IgD-negative memory B cell (primary cell): ENCODE measurements around the gene SUPT5H. TPM values are rescaled to one million over a fixed set of nuclear protein-coding genes. Genes with fewer than 3 reads are reported as not detected.
A peak's percentile ranks its signal among the peaks of the same experiment; 100 is the strongest.
"Not testable (repeated sequence)": the region's sequence is repeated elsewhere in the genome, so short reads cannot be mapped to it uniquely, and the experiment has no call there.

ENCODE experiments used
- H3K27ac Mint-ChIP-seq, 3 donors: one replicate each; pipeline ENCODE4 v1.8.0; 2020 to 2022; ENCODE audit warnings: mild to moderate bottlenecking in 3 of 3, mixed read lengths in 3 of 3, moderate library complexity in 1 of 3
- H3K27me3 Mint-ChIP-seq: one replicate; pipeline ENCODE4 v1.8.0; 2021; ENCODE audit warnings: mixed read lengths
- H3K36me3 Mint-ChIP-seq: one replicate; pipeline ENCODE4 v1.8.0; 2020; ENCODE audit warnings: mild to moderate bottlenecking, mixed read lengths
- H3K4me1 Mint-ChIP-seq, 3 donors: one replicate each; pipeline ENCODE4 v1.8.0; 2020 to 2022; ENCODE audit warnings: mixed read lengths in 3 of 3, mild to moderate bottlenecking in 1 of 3
- H3K4me3 Mint-ChIP-seq, 4 donors: one replicate each; pipeline ENCODE4 v1.8.0; 2020 to 2022; ENCODE audit warnings: mild to moderate bottlenecking in 4 of 4, mixed read lengths in 4 of 4, moderate library complexity in 3 of 4
- H3K9me3 Mint-ChIP-seq, 3 donors: one replicate each; pipeline ENCODE4 v1.8.0; 2020 to 2021; ENCODE audit warnings: mixed read lengths in 3 of 3, mild to moderate bottlenecking in 1 of 3
- polyA plus RNA-seq: library from polyadenylated mRNA; unstranded; fragments of 300-500 nt; fragmentation: Illumina TruSeq; gene quantifications from one replicate; pipeline ENCODE4 v1.2.3, GENCODE V29; 2021

Gene SUPT5H
- polyA plus RNA-seq, 1 donor from 2014 or later, result 111 TPM

DNA sequence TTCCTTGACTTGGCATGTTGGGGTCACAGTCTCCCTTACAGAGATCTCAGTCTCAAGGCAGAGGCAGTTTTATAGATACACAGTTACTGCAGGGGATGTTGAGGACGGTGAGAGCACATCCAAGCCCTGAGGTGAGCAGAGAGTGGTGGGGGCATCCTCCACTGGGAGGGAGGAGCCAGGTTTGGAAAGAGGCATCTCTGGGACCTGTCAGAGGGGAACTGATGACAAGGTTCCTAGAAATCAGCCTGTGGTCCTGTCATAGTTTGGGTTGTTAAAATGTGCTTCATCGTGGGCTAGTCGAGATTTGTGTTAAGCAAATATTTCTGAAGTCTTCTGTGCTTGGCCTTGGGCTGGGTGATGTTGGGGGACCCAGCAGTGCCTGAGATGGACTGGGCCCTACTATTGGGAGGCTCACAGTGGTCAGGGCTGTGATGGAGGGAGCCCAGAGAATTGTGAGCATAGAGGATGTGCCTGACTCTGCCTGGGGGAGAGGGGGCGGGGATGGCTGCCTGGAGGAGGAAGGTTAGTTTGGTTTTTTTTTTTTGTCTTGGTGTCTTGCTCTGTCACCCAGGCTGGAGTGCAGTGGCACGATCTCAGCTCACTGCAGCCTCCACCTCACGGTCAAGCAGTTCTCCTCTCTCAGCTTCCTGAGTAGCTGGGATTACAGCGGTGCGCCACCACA is 3.9 kb downstream of the SUPT5H start:
- Mint-ChIP-seq H3K27me3 (no peaks in the 10 kb centered on the region), H3K27ac (peak overlapping the region; percentile 36 to 94 (median 80)), H3K4me3 (peak overlapping the region; percentile 21 to 89 (median 46)), H3K4me1 (peaks cover 43 to 60% (median 49%) of the 10 kb centered on the region in 3 donors), H3K9me3 (no peaks in the 10 kb centered on the region), H3K36me3 (no peaks in the 10 kb centered on the region)

DNA sequence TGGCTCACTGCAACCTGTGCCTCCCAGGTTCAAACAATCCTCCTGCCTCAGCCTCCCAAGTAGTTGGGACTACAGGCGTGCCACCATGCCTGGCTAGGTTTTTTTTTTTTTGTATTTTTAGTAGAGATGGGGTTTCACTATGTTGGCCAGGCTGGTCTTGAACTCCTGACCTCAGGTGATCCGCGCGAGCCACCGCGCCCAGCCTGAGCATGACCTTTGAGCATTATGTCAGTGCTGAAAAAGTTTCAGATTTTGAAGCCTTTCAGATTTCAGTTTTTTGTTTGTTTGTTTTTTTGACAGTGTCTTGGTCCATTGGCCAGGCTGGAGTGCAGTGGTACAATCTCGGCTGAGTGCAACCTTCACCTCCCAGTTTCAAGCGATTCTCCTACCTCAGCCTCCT is 5.9 kb downstream of the SUPT5H start:
- Mint-ChIP-seq H3K27ac (peak overlapping the region in 1 of 3 donors; percentile 86), H3K4me1 (peaks cover 37 to 54% (median 39%) of the 10 kb centered on the region in 3 donors)
- not testable (repeated sequence) for H3K4me3 Mint-ChIP-seq, H3K9me3 Mint-ChIP-seq, H3K36me3 Mint-ChIP-seq, H3K27me3 Mint-ChIP-seq

DNA sequence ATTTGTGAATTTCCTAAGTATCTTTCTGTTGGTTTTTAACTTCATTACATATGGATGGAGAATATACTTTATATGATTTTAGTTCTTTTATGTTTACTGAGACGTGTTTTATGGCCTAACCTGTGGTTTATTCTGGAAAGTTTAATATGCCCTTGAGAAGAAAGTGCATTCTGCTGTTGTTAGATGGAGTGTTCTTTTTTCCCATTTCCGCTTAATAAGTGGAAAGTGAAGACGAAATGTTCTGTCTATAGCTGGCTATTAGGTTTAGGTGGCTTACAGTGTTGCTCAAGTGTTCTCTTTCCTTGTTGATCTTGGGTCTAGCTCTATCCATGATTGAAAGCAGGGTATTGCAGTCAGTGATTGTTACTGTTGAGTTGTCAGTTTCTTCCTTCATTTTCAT is 18.0 kb downstream of the SUPT5H start:
- Mint-ChIP-seq H3K4me1 (peaks cover 0 to 3% (median 0%) of the 10 kb centered on the region in 3 donors), H3K27me3 (no peaks in the 10 kb centered on the region), H3K36me3 (peaks cover 2% of the 10 kb centered on the region), H3K27ac (peak overlapping the region in 2 of 3 donors; percentile 3 to 51), H3K9me3 (no peaks in the 10 kb centered on the region), H3K4me3 (no peak overlapping the region)

DNA sequence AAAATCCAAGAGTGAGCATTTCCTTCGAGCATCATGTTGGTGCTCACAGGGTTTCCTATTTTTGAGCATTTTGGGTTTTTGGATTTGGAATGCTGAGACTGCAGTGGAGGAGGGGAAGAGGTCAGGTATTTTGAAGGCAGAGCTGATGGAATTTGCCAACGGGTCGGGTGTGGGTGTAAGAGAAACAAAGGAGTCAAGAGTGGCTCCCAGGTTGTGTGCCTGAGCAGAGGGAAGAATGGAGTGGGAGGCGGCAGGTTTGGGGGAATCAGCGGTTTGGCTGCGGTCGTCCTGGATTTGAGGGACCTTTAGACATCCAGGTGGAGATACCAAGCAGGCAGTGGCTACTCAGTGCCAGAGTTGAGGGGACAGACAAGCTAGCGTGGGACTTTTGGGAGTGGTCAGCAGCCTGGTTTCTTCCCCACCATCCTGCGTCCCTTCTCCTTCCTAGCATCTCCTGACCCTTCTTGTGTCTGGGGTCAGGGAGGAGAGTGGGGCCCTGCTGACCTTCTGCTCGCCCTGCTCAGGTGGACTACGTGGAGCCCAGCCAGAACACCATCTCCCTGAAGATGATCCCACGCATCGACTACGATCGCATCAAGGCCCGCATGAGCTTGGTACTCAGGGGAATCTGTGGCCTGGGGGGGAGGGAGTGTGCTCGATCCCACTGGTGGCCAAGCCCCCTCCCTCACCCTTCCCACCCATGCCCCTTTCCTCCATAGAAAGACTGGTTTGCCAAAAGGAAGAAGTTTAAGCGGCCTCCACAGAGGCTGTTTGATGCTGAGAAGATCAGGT is 20.8 kb downstream of the SUPT5H start:
- H3K4me3 Mint-ChIP-seq, result peak overlapping the region in 1 of 4 donors; percentile 43
- peaks cover 0 to 3% (median 0%) of the 10 kb centered on the region in 3 donors for H3K4me1 Mint-ChIP-seq
- H3K9me3 Mint-ChIP-seq, result no peaks in the 10 kb centered on the region
- H3K36me3 Mint-ChIP-seq, result peaks cover 4% of the 10 kb centered on the region
- no peak overlapping the region for H3K27ac Mint-ChIP-seq
- no peaks in the 10 kb centered on the region for H3K27me3 Mint-ChIP-seq

DNA sequence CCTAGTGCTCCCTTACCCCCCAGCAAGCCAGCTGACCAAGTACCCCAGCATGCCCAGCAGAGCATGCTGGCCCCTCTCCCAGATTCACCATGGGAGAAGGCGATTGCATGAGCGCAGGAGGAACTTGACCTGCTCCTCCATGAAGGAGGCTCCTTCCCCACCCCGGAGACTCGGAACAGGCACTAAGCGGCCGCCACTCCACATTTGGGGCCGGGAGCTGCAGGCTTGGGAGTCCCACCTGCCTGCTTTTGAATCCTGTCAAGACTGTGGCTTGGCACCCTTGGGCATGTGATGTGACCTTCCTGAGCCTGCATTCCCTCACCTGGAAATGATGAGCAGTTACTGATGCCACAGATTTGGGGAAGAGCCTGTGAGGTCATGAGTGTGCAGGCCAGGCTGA is 22.6 kb downstream of the SUPT5H start:
- H3K27ac Mint-ChIP-seq, result no peak overlapping the region
- H3K36me3 Mint-ChIP-seq, result peaks cover 7% of the 10 kb centered on the region

DNA sequence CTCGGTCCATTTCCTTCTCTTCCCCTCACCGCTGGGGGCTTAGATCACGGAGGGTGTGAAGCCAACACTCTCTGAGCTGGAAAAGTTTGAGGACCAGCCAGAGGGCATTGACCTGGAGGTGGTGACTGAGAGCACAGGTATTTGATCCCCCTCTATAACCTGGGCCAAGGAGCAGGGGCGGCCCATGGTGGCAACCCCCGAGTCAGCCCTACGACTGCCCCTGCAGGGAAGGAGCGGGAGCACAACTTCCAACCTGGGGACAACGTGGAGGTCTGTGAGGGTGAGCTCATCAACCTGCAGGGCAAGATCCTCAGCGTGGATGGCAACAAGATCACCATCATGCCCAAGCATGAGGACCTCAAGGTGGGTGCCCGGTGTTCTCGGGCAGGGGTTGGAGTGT is 23.7 kb downstream of the SUPT5H start:
- Mint-ChIP-seq H3K36me3 (peaks cover 7% of the 10 kb centered on the region), H3K9me3 (no peaks in the 10 kb centered on the region), H3K27ac (no peak overlapping the region), H3K27me3 (no peaks in the 10 kb centered on the region), H3K4me1 (peaks cover 0 to 2% (median 0%) of the 10 kb centered on the region in 3 donors), H3K4me3 (no peak overlapping the region)

More for the DNA sequence above, 22.6 kb downstream of the SUPT5H start:
- H3K9me3 Mint-ChIP-seq, result no peaks in the 10 kb centered on the region
- H3K27me3 Mint-ChIP-seq, result no peaks in the 10 kb centered on the region
- H3K4me1 Mint-ChIP-seq, result peaks cover 0 to 2% (median 0%) of the 10 kb centered on the region in 3 donors
- H3K4me3 Mint-ChIP-seq, result no peak overlapping the region

DNA sequence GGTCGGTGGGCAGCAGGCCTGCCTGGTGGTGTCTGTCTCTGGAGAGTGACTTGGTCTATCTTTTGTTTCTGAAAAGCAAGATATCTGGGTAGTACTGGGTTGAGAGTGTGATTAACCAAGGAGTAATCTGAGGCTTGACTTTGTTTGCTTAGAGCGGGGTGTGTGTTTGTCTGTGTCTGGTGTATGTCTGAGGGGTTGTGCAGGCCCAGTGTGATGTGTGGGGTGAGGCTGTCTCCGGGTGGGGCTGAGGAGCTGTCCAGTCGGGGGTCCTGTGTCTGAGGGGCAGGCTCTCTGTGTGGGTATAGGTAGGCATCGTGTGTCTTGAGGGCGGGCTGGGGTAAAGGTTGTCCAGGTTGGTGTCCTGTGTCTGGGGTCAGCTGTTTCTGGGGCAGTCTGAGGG is 24.2 kb downstream of the SUPT5H start:
- no peak overlapping the region for H3K27ac Mint-ChIP-seq

DNA sequence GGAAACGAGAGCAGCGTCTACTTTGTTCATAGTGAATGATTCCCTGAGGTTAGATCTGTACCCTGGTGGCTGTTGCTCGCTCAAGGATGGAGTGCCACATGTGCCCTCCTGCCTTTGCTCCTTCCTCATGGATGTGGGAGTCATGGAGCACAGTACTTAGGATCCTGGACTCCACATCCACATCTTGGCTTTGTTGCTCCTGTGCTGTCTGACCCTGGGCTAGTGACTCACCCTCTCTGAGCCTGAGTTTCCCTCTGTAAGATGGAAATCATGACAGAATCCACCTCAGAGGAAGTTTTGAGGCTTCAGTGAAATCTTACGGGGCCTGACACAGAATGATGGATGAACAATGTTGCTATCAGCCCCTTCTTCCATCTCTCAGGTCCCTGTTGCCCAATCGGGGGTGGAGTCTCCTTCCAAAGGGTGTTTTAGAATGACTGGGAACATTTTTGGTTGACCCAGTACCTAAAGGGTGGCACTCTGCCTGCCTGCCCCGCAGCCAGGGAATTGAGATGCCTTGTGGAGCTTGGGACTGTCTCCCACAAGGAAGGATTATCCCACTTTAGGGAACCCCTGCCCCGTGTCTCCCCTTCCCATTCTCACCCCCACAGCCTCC is 25.4 kb downstream of the SUPT5H start:
- H3K4me1 Mint-ChIP-seq, result peaks cover 0 to 4% (median 0%) of the 10 kb centered on the region in 3 donors
- no peaks in the 10 kb centered on the region for H3K9me3 Mint-ChIP-seq
- H3K27ac Mint-ChIP-seq, result peak overlapping the region in 1 of 3 donors; percentile 52
- no peaks in the 10 kb centered on the region for H3K27me3 Mint-ChIP-seq
- H3K4me3 Mint-ChIP-seq, result no peak overlapping the region
- H3K36me3 Mint-ChIP-seq, result peaks cover 14% of the 10 kb centered on the region

More for the DNA sequence above, 24.2 kb downstream of the SUPT5H start:
- H3K4me3 Mint-ChIP-seq, result no peak overlapping the region
- no peaks in the 10 kb centered on the region for H3K9me3 Mint-ChIP-seq
- no peaks in the 10 kb centered on the region for H3K27me3 Mint-ChIP-seq
- peaks cover 0 to 2% (median 0%) of the 10 kb centered on the region in 3 donors for H3K4me1 Mint-ChIP-seq
- peaks cover 7% of the 10 kb centered on the region for H3K36me3 Mint-ChIP-seq

DNA sequence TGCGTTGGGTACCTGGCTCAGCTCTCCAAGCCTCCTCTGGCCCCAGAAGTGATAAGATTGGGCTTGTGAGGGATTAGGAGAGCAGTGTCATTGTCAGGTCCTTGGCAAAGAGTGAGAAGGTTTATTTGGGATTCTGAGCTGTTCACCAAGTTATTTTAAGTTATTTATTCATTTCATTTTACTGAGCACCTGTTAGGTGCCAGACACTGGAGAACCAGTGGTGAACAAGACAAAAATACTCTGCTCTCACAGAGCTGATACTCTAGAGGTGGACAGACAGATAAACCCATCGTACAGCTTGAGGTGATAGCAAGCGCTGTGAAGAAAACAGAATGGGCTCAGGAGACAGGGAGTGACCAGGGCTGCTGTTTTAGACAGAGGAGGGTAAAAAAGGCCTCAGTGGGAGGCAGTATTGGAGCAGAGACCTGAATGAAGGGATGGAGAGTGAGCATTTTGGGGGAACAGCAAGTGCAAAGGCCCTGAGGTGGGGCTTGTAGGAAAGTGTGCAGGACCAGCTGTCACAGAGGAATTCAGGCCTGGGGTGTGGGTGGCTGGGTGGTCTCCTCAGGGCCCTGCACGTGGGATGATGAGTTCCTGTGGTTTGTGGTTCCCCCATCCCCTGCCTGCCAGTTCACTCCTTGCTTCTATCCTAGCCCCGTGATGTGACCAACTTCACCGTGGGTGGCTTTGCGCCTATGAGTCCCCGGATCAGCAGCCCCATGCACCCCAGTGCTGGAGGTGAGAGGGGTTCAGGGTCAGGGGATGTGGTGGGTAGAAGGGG is 26.6 kb downstream of the SUPT5H start:
- Mint-ChIP-seq H3K27me3 (no peaks in the 10 kb centered on the region), H3K36me3 (peaks cover 16% of the 10 kb centered on the region), H3K9me3 (no peaks in the 10 kb centered on the region), H3K4me1 (peaks cover 0 to 5% (median 0%) of the 10 kb centered on the region in 3 donors), H3K27ac (peak overlapping the region in 2 of 3 donors; percentile 52 to 84), H3K4me3 (peak overlapping the region in 1 of 4 donors; percentile 39)

DNA sequence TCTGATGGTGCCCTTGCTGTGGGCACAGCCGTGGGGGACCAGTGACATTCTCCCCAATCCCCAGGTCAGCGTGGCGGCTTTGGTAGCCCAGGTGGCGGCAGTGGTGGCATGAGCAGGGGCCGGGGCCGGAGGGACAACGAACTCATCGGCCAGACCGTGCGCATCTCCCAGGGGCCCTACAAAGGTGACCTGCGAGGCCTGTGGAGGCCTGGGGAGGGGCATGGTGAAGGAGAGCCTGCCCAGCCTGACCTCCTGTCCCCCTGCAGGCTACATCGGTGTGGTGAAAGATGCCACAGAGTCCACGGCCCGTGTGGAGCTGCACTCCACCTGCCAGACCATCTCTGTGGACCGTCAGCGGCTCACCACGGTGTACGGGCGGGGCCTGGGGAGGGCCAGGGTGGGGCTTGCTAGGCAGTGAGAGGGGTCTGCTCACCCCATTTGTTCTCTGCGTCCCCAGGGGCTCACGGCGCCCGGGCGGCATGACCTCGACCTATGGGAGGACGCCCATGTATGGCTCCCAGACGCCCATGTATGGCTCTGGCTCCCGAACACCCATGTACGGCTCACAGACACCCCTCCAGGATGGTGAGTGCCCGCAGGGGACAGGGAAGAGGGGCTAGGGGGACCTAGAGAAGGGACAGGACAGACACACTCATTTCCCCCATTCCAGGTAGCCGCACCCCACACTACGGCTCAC is 27.5 kb downstream of the SUPT5H start:
- H3K27ac Mint-ChIP-seq, result peak overlapping the region in 1 of 3 donors; percentile 84
- peaks cover 0 to 5% (median 0%) of the 10 kb centered on the region in 3 donors for H3K4me1 Mint-ChIP-seq
- no peak overlapping the region for H3K4me3 Mint-ChIP-seq
- H3K27me3 Mint-ChIP-seq, result no peaks in the 10 kb centered on the region
- no peaks in the 10 kb centered on the region for H3K9me3 Mint-ChIP-seq
- peaks cover 16% of the 10 kb centered on the region for H3K36me3 Mint-ChIP-seq

DNA sequence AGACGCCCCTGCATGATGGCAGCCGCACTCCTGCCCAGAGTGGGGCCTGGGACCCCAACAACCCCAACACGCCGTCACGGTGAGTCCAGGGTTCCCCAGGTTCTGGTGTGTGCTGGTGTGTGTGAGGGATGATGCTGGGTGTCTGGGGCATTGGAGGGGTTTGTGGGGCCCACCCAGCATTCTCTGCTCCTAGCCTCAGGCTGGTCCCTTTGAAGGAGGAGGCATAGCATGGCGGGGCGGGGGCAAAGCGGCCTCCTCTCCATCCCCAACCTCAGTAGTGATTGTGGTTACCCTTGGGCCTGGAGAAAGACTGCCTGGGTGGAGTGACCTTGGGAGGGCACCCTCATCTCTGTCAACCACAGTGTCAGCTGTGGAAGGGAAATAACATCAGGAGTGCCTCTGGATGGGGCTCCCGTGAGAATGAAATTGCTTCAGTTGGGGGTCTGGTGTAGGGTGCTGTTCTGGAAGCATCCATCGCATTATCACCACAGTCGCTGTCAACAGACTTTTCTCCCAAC is 28.1 kb downstream of the SUPT5H start:
- Mint-ChIP-seq H3K27ac (no peak overlapping the region), H3K4me1 (peaks cover 0 to 5% (median 0%) of the 10 kb centered on the region in 3 donors), H3K36me3 (peaks cover 16% of the 10 kb centered on the region), H3K4me3 (no peak overlapping the region), H3K9me3 (no peaks in the 10 kb centered on the region), H3K27me3 (no peaks in the 10 kb centered on the region)

DNA sequence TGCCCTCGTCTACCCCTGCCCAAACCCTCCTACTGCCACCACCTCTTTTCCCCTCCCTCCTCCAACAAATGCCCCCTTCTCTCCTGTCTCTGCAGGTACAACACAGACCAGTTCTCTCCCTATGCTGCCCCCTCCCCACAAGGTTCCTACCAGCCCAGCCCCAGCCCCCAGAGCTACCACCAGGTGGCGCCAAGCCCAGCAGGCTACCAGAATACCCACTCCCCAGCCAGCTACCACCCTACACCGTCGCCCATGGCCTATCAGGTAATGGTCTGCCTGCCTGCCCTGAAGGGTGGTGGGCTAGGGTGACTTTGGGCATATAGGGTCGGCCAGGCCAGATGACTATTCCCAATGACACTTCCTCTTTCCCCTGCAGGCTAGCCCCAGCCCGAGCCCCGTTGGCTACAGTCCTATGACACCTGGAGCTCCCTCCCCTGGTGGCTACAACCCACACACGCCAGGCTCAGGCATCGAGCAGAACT is 28.8 kb downstream of the SUPT5H start:
- H3K27me3 Mint-ChIP-seq, result no peaks in the 10 kb centered on the region
- peak overlapping the region in 1 of 3 donors; percentile 51 for H3K27ac Mint-ChIP-seq
- no peak overlapping the region for H3K4me3 Mint-ChIP-seq
- peaks cover 0 to 5% (median 0%) of the 10 kb centered on the region in 3 donors for H3K4me1 Mint-ChIP-seq
- H3K9me3 Mint-ChIP-seq, result no peaks in the 10 kb centered on the region
- H3K36me3 Mint-ChIP-seq, result peaks cover 16% of the 10 kb centered on the region

DNA sequence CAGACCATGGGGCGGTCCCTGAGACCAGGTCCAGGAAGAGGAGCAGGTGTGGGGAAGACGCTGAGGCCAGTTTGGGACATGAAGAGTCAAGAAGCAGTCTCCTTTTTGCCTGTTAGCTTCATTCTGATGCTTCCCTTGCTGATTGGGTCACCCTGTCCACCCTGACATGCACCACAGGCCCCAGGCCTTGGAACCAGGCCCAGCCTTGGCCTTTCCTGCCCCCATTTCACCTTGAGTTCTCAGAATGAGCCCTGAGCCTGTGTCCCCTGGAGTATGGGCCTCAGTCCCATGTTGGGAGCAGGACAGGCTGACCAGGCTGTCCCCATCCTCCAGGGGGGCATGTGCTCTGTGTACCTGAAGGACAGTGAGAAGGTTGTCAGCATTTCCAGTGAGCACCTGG is 30.4 kb downstream of the SUPT5H start:
- H3K9me3 Mint-ChIP-seq, result no peaks in the 10 kb centered on the region
- H3K4me3 Mint-ChIP-seq, result no peak overlapping the region
- no peaks in the 10 kb centered on the region for H3K27me3 Mint-ChIP-seq
- peaks cover 16% of the 10 kb centered on the region for H3K36me3 Mint-ChIP-seq
- H3K4me1 Mint-ChIP-seq, result peaks cover 9 to 15% (median 10%) of the 10 kb centered on the region in 3 donors
- H3K27ac Mint-ChIP-seq, result peak overlapping the region in 1 of 3 donors; percentile 51
